Smooth muscle cell (in vitro differentiated cells): ENCODE results near the gene TMEM37. TPM values are rescaled to one million over a fixed set of nuclear protein-coding genes. Genes with fewer than 3 reads are reported as not detected.

ENCODE experiments used
- DNase-seq: peaks from one replicate; lab custom pipeline; 2025; ENCODE audit not compliant: unreplicated experiment; lab: John Stamatoyannopoulos, UW
- H2AFZ ChIP-seq: fragments of 200-600 bp; sonication (generic); 2 replicates; pipeline ENCODE4 v1.6.0; 2016; ENCODE audit warnings: antibody characterized with exemption, low read depth, mild to moderate bottlenecking
- H3F3A ChIP-seq: fragments of 200-600 bp; sonication (generic); 2 replicates; pipeline ENCODE4 v1.6.0; 2017; ENCODE audit warnings: antibody characterized with exemption, low read depth
- H3K27ac ChIP-seq: fragments of 200-600 bp; sonication (generic); 2 replicates; pipeline ENCODE4 v1.5.1; 2016; ENCODE audit warnings: low read depth, mild to moderate bottlenecking
- H3K27me3 ChIP-seq: fragments of 200-600 bp; sonication (generic); 2 replicates; pipeline ENCODE4 v1.6.1; 2016; ENCODE audit warnings: low read depth, mild to moderate bottlenecking
- H3K36me3 ChIP-seq: fragments of 200-600 bp; sonication (generic); 2 replicates; pipeline ENCODE4 v1.5.1; 2016; ENCODE audit warnings: low read depth
- H3K4me1 ChIP-seq: fragments of 200-600 bp; sonication (generic); 2 replicates; pipeline ENCODE4 v1.5.1; 2016; ENCODE audit warnings: low read depth
- H3K4me2 ChIP-seq: fragments of 200-600 bp; sonication (generic); 2 replicates; pipeline ENCODE4 v1.6.0; 2016; ENCODE audit warnings: mild to moderate bottlenecking
- H3K4me3 ChIP-seq: fragments of 200-600 bp; sonication (generic); 2 replicates; pipeline ENCODE4 v1.5.1; 2016; ENCODE audit warnings: mild to moderate bottlenecking
- H3K79me2 ChIP-seq: fragments of 200-600 bp; sonication (generic); 2 replicates; pipeline ENCODE4 v1.6.0; 2016; ENCODE audit warnings: low read depth, mild to moderate bottlenecking
- H3K9ac ChIP-seq: fragments of 200-600 bp; sonication (generic); 2 replicates; pipeline ENCODE4 v1.6.0; 2016; ENCODE audit warnings: low read depth
- H3K9me3 ChIP-seq: fragments of 200-600 bp; sonication (generic); replicated peaks from 2 replicates; pipeline ENCODE4 v1.5.1; 2016; ENCODE audit warnings: low read depth
- H4K20me1 ChIP-seq: fragments of 200-600 bp; sonication (generic); 2 replicates; pipeline ENCODE4 v1.6.0; 2016; ENCODE audit warnings: low read depth
- WGBS: methylation state at CpG from one replicate; pipeline ENCODE4 v1.1.7; 2016; ENCODE audit warnings: low lambda C conversion rate; 5-methylcytosine and 5-hydroxymethylcytosine counted together
- polyA plus RNA-seq: library from polyadenylated mRNA; unstranded; fragments of >200 nt; fragmentation: Nextera tagmentation; extraction: Ambion mirVana; gene quantifications from 2 replicates; pipeline ENCODE4 v1.2.1, GENCODE V29; 2016
- total RNA-seq: library from RNA; depleted of rRNA; stranded (reverse); fragments of >200 nt; gene quantifications from 2 replicates; pipeline ENCODE4 v1.2.3, GENCODE V29; 2014
- TF ChIP-seq, protein P1 (sequence below): fragments of 200-600 bp; sonication (generic); IDR thresholded peaks from 2 replicates; pipeline ENCODE4 v1.5.1; 2017; ENCODE audit warnings: borderline replicate concordance, mild to moderate bottlenecking, antibody characterized with exemption; ENCODE audit not compliant: insufficient read depth, poor library complexity, severe bottlenecking

TMEM37 gene
- total and polyA plus RNA-seq, 2 experiments from 2014 or later: 0.90 to 2.4 TPM

DNA sequence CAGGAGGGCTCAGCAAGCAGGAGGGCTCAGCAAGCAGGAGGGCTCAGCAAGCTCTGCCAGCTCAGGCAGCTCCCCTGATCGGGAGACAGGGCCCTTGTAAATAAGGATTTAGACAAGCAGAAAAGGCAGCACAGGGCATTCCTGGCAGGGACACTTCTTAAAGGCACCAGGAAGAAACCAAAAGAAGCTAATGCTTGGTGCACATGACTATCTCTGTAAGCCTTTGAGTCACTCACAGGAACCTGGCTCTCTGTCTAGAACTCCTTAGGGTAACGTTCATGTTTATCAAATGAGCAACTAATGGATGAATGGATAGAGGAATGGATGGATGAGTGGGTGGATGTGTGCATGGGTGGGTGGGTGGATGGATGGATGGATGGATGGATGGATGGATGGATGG lies 28.4 kb downstream of the TMEM37 start:
- TF ChIP-seq, protein P1, sequence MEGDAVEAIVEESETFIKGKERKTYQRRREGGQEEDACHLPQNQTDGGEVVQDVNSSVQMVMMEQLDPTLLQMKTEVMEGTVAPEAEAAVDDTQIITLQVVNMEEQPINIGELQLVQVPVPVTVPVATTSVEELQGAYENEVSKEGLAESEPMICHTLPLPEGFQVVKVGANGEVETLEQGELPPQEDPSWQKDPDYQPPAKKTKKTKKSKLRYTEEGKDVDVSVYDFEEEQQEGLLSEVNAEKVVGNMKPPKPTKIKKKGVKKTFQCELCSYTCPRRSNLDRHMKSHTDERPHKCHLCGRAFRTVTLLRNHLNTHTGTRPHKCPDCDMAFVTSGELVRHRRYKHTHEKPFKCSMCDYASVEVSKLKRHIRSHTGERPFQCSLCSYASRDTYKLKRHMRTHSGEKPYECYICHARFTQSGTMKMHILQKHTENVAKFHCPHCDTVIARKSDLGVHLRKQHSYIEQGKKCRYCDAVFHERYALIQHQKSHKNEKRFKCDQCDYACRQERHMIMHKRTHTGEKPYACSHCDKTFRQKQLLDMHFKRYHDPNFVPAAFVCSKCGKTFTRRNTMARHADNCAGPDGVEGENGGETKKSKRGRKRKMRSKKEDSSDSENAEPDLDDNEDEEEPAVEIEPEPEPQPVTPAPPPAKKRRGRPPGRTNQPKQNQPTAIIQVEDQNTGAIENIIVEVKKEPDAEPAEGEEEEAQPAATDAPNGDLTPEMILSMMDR: no peak
- no peaks in the 10 kb centered on the region for H3K4me1 ChIP-seq
- no peak for DNase-seq
- H3K79me2 ChIP-seq: no peaks in the 10 kb centered on the region
- no peak overlapping the region for H2AFZ ChIP-seq
- WGBS: 60% methylated on average over 2 of the region's 2 CpGs
- H3K9me3 ChIP-seq: no peaks in the 10 kb centered on the region
- no peak overlapping the region for H3K9ac ChIP-seq
- H3F3A ChIP-seq: no peaks in the 10 kb centered on the region
- H3K27me3 ChIP-seq: no peaks in the 10 kb centered on the region
- no peak overlapping the region for H3K4me3 ChIP-seq
- H3K4me2 ChIP-seq: no peak overlapping the region
- H4K20me1 ChIP-seq: no peaks in the 10 kb centered on the region
- H3K36me3 ChIP-seq: no peaks in the 10 kb centered on the region
- H3K27ac ChIP-seq: no peak overlapping the region

DNA sequence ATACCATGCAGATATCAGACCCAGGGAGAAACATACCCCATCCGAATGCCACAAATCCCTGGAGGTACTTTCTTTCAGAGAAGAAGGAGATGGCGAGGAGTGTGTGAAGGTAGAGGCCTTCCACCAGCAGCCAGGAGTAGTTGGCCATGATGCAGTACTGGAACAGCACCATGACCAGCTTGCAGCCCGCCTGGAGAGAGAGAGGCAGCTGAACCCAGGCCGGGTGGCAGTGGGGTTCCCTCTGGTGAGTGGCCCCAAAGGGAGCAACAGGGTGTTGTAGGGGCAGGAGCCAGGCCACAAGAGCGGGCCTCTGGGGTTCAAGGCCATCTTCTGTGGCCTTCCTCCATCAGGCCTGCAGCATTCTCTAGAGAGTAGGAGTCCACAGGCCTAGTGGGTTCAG lies 30.2 kb downstream of the TMEM37 start:
- Histone ChIP-seq H3K4me3 (no peak overlapping the region), H3K27ac (no peak overlapping the region), H3K9me3 (no peaks in the 10 kb centered on the region), H3K36me3 (no peaks in the 10 kb centered on the region), H2AFZ (no peak overlapping the region), H4K20me1 (no peaks in the 10 kb centered on the region), H3K4me1 (no peaks in the 10 kb centered on the region), H3K9ac (no peak overlapping the region), H3K4me2 (no peak overlapping the region), H3K27me3 (no peaks in the 10 kb centered on the region), H3K79me2 (no peaks in the 10 kb centered on the region), H3F3A (no peaks in the 10 kb centered on the region)
- 89% methylated on average over 5 of the region's 5 CpGs for WGBS
- TF ChIP-seq, protein P1: no peak
- DNase-seq: no peak

DNA sequence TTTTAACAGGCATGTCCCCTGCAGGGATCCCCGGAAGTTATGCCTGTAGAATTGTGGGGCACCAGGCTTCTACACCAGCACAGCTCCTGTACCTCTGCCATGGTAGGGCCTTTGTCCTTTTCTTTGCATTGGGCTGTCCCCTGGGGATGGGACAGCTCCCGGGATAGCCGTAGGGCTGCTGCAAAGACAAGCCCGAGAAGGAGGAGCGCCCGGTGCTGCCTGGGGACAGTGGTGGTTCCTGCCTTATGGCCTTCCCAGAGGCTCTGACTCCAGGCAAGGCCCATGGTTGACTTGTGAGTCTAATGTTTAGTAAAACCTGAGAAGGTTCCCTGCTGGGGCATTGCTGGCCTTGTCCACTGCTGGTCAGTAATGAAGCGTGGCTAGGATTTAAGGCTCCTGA lies 30.9 kb downstream of the TMEM37 start:
- no peak overlapping the region for H3K9ac ChIP-seq
- no peak overlapping the region for H3K27ac ChIP-seq
- no peak overlapping the region for H3K4me3 ChIP-seq
- TF ChIP-seq, protein P1: no peak
- H3K79me2 ChIP-seq: no peaks in the 10 kb centered on the region
- WGBS: 98% methylated on average over 7 of the region's 7 CpGs
- H3K4me2 ChIP-seq: no peak overlapping the region
- no peaks in the 10 kb centered on the region for H3K9me3 ChIP-seq
- H3K36me3 ChIP-seq: no peaks in the 10 kb centered on the region
- no peak overlapping the region for H2AFZ ChIP-seq
- H3K27me3 ChIP-seq: no peaks in the 10 kb centered on the region
- no peaks in the 10 kb centered on the region for H4K20me1 ChIP-seq
- H3F3A ChIP-seq: no peaks in the 10 kb centered on the region
- DNase-seq: no peak
- H3K4me1 ChIP-seq: no peaks in the 10 kb centered on the region

DNA sequence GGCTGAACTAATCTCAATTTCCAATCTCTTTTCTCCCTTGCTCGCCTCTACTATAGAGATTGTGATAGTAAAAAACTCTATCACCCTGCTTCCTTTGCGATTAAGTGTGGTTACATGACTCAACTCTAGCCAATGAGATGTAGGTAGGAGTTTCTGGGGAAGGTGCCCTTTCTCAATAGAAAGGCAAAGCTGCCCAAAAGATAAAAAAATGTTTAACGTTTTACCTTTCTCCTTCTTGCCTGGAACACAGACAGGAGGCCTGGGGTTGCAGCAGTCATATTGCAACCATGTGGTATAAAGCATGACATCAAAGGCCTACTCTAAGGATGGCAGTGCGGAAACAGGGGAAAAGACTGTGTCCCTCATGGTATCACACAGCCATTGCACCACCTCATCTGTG lies 31.5 kb downstream of the TMEM37 start:
- no peak for DNase-seq
- no peaks in the 10 kb centered on the region for H4K20me1 ChIP-seq
- H3K4me2 ChIP-seq: no peak overlapping the region
- TF ChIP-seq, protein P1: no peak
- no peaks in the 10 kb centered on the region for H3K79me2 ChIP-seq
- H3K27me3 ChIP-seq: no peaks in the 10 kb centered on the region
- H3F3A ChIP-seq: no peaks in the 10 kb centered on the region
- H2AFZ ChIP-seq: no peak overlapping the region
- H3K9me3 ChIP-seq: no peaks in the 10 kb centered on the region
- H3K4me1 ChIP-seq: no peaks in the 10 kb centered on the region
- H3K27ac ChIP-seq: no peak overlapping the region
- no peak overlapping the region for H3K9ac ChIP-seq
- no peaks in the 10 kb centered on the region for H3K36me3 ChIP-seq
- no peak overlapping the region for H3K4me3 ChIP-seq
- 69% methylated on average over 4 of the region's 4 CpGs for WGBS
